HG03159 (cell line): ENCODE results near the gene CEACAM5.
"Not testable (repeated sequence)": the region's sequence is repeated elsewhere in the genome, so short reads cannot be mapped to it uniquely, and the experiment has no call there.

ENCODE experiments used
- ATAC-seq: cut with Tn5 transposase; IDR thresholded peaks from one replicate; pipeline ENCODE4 v1.9.1; 2021; ENCODE audit warnings: mild to moderate bottlenecking, moderate library complexity; ENCODE audit not compliant: unreplicated experiment

The CEACAM5 gene

DNA sequence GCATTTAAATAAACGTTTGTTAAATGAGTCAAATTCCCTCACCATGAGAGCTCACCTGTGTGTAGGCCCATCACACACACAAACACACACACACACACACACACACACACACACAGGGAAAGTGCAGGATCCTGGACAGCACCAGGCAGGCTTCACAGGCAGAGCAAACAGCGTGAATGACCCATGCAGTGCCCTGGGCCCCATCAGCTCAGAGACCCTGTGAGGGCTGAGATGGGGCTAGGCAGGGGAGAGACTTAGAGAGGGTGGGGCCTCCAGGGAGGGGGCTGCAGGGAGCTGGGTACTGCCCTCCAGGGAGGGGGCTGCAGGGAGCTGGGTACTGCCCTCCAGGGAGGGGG lies 8.5 kb upstream of the CEACAM5 start:
- no peak for ATAC-seq

DNA sequence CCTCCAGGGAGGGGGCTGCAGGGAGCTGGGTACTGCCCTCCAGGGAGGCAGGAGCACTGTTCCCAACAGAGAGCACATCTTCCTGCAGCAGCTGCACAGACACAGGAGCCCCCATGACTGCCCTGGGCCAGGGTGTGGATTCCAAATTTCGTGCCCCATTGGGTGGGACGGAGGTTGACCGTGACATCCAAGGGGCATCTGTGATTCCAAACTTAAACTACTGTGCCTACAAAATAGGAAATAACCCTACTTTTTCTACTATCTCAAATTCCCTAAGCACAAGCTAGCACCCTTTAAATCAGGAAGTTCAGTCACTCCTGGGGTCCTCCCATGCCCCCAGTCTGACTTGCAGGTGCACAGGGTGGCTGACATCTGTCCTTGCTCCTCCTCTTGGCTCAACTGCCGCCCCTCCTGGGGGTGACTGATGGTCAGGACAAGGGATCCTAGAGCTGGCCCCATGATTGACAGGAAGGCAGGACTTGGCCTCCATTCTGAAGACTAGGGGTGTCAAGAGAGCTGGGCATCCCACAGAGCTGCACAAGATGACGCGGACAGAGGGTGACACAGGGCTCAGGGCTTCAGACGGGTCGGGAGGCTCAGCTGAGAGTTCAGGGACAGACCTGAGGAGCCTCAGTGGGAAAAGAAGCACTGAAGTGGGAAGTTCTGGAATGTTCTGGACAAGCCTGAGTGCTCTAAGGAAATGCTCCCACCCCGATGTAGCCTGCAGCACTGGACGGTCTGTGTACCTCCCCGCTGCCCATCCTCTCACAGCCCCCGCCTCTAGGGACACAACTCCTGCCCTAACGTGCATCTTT lies 7.8 kb upstream of the CEACAM5 start:
- no peak for ATAC-seq

DNA sequence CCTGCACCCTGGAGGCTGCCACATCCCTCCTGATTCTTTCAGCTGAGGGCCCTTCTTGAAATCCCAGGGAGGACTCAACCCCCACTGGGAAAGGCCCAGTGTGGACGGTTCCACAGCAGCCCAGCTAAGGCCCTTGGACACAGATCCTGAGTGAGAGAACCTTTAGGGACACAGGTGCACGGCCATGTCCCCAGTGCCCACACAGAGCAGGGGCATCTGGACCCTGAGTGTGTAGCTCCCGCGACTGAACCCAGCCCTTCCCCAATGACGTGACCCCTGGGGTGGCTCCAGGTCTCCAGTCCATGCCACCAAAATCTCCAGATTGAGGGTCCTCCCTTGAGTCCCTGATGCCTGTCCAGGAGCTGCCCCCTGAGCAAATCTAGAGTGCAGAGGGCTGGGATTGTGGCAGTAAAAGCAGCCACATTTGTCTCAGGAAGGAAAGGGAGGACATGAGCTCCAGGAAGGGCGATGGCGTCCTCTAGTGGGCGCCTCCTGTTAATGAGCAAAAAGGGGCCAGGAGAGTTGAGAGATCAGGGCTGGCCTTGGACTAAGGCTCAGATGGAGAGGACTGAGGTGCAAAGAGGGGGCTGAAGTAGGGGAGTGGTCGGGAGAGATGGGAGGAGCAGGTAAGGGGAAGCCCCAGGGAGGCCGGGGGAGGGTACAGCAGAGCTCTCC lies 6.9 kb upstream of the CEACAM5 start:
- no peak for ATAC-seq

DNA sequence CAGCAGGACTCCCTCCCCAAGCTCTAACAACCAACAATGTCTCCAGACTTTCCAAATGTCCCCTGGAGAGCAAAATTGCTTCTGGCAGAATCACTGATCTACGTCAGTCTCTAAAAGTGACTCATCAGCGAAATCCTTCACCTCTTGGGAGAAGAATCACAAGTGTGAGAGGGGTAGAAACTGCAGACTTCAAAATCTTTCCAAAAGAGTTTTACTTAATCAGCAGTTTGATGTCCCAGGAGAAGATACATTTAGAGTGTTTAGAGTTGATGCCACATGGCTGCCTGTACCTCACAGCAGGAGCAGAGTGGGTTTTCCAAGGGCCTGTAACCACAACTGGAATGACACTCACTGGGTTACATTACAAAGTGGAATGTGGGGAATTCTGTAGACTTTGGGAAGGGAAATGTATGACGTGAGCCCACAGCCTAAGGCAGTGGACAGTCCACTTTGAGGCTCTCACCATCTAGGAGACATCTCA lies 6.2 kb upstream of the CEACAM5 start:
- no peak for ATAC-seq

DNA sequence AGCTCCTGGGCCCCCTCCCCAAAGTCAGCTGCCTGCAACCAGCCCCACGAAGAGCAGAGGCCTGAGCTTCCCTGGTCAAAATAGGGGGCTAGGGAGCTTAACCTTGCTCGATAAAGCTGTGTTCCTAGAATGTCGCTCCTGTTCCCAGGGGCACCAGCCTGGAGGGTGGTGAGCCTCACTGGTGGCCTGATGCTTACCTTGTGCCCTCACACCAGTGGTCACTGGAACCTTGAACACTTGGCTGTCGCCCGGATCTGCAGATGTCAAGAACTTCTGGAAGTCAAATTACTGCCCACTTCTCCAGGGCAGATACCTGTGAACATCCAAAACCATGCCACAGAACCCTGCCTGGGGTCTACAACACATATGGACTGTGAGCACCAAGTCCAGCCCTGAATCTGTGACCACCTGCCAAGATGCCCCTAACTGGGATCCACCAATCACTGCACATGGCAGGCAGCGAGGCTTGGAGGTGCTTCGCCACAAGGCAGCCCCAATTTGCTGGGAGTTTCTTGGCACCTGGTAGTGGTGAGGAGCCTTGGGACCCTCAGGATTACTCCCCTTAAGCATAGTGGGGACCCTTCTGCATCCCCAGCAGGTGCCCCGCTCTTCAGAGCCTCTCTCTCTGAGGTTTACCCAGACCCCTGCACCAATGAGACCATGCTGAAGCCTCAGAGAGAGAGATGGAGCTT lies 4.7 kb upstream of the CEACAM5 start:
- ATAC-seq, result no peak

DNA sequence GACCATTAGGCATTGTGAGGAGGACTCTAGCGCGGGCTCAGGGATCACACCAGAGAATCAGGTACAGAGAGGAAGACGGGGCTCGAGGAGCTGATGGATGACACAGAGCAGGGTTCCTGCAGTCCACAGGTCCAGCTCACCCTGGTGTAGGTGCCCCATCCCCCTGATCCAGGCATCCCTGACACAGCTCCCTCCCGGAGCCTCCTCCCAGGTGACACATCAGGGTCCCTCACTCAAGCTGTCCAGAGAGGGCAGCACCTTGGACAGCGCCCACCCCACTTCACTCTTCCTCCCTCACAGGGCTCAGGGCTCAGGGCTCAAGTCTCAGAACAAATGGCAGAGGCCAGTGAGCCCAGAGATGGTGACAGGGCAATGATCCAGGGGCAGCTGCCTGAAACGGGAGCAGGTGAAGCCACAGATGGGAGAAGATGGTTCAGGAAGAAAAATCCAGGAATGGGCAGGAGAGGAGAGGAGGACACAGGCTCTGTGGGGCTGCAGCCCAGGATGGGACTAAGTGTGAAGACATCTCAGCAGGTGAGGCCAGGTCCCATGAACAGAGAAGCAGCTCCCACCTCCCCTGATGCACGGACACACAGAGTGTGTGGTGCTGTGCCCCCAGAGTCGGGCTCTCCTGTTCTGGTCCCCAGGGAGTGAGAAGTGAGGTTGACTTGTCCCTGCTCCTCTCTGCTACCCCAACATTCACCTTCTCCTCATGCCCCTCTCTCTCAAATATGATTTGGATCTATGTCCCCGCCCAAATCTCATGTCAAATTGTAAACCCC lies 2.8 kb upstream of the CEACAM5 start:
- ATAC-seq, result no peak

DNA sequence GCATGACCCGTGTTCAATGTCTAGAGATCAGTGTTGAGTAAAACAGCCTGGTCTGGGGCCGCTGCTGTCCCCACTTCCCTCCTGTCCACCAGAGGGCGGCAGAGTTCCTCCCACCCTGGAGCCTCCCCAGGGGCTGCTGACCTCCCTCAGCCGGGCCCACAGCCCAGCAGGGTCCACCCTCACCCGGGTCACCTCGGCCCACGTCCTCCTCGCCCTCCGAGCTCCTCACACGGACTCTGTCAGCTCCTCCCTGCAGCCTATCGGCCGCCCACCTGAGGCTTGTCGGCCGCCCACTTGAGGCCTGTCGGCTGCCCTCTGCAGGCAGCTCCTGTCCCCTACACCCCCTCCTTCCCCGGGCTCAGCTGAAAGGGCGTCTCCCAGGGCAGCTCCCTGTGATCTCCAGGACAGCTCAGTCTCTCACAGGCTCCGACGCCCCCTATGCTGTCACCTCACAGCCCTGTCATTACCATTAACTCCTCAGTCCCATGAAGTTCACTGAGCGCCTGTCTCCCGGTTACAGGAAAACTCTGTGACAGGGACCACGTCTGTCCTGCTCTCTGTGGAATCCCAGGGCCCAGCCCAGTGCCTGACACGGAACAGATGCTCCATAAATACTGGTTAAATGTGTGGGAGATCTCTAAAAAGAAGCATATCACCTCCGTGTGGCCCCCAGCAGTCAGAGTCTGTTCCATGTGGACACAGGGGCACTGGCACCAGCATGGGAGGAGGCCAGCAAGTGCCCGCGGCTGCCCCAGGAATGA lies 1.5 kb upstream of the CEACAM5 start:
- ATAC-seq, result no peak

DNA sequence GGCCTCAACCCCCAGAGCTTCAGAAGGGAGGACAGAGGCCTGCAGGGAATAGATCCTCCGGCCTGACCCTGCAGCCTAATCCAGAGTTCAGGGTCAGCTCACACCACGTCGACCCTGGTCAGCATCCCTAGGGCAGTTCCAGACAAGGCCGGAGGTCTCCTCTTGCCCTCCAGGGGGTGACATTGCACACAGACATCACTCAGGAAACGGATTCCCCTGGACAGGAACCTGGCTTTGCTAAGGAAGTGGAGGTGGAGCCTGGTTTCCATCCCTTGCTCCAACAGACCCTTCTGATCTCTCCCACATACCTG lies 969 bp upstream of the CEACAM5 start:
- ATAC-seq, result no peak

DNA sequence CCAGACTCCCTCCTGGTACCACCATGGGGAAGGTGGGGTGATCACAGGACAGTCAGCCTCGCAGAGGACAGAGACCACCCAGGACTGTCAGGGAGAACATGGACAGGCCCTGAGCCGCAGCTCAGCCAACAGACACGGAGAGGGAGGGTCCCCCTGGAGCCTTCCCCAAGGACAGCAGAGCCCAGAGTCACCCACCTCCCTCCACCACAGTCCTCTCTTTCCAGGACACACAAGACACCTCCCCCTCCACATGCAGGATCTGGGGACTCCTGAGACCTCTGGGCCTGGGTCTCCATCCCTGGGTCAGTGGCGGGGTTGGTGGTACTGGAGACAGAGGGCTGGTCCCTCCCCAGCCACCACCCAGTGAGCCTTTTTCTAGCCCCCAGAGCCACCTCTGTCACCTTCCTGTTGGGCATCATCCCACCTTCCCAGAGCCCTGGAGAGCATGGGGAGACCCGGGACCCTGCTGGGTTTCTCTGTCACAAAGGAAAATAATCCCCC lies 505 bp upstream of the CEACAM5 start:
- ATAC-seq, result no peak

DNA sequence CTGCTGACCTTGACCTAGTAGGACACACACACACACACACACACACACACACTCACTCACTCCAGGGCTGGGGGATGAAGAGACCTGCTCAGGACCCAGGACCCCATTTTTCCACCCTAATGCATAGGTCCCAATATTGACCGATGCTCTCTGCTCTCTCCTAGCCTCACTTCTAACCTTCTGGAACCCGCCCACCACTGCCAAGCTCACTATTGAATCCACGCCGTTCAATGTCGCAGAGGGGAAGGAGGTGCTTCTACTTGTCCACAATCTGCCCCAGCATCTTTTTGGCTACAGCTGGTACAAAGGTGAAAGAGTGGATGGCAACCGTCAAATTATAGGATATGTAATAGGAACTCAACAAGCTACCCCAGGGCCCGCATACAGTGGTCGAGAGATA lies 1.1 kb downstream of the CEACAM5 start:
- ATAC-seq, result not testable (repeated sequence)

DNA sequence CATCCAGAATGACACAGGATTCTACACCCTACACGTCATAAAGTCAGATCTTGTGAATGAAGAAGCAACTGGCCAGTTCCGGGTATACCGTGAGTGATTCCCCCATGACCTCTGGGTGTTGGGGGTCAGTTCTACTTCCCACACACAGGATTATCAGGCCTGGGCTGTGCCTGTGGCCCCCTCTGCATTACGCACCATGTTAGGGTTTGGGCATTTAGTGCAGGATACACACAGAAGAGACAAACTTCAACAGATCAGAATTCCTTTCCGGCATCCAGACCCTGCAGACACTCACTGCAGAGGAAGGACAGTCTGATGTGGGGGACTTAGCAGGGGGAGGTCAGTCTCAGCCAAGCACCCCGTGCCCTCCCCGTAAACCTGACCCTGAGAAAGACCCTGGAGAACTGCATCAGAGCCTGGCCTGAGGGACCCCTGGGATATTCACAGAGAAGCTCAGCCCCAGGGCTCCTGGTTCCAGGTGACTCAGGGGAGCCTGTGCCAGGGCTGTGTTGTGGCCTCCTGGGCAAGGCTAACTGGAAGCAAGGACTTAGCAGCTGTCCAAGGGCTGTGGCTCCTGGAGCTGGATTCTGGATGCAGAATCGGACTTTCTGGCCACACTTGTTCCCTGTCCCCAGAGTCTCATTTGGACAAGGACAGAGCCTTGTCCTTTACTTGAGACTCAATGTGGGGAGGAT lies 1.7 kb downstream of the CEACAM5 start:
- no peak for ATAC-seq

DNA sequence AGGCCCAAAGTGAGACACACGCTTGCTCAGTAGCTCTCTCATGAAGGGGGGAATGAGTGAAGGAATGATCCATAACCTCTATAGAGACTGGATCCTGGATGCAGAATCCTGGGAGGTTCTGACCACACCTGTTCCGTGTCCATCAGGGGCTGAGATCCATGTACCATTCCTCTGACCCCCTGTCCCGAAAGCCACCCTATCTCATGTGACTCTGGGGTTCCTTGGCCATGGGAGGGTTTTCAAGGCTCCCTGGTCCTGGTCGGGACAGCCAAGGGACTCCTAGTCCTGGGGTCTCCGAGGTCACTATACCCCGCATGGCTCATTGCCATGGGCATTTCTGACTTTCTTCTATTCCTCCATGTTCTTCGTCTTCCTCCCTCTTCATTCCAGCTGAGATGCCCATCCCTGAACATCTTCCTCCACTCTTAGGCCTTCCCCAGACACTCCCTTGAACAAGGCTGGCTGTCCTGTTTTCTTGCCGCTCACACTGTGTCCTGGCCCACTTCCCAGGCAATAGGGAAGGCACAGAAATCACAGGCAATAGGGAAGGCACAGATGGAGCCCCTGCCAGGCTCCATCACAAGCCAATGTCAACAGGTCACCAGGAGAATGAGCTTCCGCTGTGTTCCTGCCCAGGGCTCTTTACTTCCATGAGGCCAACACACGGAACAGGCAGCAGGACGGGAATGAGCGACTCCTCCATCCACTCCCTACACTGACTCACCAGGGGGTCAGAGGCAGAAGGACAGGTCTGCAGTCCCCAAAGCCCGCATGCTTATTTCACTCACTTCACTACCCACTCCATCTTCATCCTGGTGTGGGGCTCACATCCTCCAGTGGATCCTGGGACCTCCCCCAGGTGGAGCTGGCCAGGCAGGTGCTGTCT lies 3.2 kb downstream of the CEACAM5 start:
- ATAC-seq, result no peak

DNA sequence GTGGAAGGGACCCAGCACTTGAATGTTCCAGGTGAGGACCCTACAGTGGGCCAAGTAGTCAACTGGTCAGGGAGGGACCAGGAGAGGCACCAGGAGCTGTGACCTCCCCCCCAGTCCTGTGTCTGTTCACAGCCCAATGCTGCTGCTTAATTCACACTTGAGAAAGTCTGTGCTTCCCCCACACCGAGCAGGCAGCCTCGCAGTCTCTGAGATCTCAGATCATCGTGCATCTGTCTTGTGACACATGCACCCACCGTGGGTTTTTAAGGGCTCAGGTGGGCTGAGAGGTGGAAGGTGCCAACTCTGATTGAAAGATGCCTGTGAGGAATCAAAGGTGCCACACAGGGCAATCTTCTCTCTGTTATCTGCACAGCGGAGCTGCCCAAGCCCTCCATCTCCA lies 6.2 kb downstream of the CEACAM5 start:
- no peak for ATAC-seq

DNA sequence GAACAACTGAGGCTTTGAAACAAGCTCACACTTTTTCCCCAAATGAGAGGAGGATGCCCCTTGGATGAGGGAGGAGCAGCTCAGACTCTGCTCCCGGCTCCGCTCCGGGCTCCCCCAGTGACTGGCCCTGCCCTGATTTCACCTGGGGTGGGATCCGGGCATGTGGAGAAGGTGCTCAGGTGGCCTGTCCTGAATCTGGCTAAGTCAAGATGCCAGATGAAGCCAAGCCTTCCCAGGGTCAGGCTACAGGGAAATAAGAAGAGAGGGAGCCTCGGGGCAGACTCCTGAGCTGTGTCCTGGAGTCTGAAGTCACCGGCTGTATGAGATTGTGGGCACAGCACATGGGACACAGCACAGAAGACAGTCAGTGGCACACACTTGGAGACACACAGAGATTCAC lies 10.3 kb downstream of the CEACAM5 start:
- ATAC-seq, result no peak

DNA sequence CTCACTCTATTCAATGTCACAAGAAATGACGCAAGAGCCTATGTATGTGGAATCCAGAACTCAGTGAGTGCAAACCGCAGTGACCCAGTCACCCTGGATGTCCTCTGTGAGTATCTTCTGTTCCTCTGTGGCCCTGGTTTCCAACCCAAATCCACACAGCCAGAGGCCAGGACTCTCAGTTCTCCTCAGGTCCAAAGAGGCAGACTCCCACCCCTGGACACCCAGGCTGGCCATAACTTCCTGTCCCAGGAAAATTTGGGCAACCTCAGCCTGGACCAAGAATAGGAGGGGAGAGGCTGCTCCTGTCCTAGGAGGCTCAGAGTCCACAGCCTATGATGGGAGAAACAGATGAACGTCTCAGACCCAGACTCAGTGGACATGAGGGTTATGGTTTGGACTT lies 11.7 kb downstream of the CEACAM5 start:
- ATAC-seq, result no peak

DNA sequence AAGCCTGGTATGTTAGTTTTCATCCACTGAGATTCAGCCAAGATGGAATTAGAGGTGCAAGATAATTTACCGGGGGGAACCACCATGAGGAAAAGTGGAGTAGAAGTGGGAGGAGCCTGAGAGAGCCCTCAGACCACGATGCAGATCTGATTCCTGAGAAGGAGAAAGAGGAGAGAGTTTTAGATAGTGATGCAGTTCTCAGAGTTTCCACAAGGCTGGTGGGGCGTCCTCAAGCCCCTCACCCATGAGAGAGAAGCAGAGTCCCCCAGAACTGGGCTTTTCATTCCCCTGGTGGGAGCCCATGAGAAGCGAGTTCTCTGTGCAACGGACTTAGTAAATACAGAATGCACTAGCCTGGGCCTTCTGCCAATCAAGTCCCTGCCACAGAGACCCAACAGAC lies 18.1 kb downstream of the CEACAM5 start:
- no peak for ATAC-seq

DNA sequence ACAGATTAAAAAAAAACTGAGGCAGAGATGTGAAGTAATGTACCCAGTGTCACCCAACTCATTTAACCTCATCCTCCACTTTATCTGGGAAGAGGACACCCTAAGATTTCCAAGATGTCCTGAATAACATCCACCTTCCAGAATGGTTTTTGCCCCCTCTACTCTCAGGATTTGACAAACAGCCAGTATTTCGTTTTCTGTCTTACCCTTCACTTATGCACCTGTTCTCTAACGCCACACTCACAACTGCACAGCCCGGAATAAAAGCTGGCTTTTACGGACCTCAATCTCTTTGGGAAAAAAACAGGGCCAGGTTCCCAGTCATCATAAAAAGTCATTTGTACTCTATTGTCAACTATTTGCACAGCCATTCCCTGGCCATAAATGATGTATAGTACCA lies 25.7 kb downstream of the CEACAM5 start:
- ATAC-seq, result no peak

DNA sequence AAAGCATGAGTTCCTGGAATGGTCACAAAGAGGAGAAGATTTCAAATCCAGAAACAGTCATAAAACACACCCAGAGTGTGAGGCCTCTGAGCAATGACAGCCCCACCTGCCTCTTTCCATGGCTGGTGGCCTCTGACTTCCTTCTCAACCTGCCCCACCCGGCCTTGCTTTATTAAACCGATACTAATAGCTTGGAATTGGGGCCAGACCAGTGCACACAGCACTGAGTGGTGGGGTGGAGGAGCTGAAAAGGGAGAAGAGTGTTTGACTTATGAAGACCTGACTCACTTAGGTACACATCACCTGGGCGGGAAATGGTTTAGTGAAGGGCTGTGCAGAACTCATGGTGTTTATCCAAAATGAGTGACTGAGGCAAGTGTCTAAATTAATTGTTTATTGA lies 26.2 kb downstream of the CEACAM5 start:
- ATAC-seq, result no peak

DNA sequence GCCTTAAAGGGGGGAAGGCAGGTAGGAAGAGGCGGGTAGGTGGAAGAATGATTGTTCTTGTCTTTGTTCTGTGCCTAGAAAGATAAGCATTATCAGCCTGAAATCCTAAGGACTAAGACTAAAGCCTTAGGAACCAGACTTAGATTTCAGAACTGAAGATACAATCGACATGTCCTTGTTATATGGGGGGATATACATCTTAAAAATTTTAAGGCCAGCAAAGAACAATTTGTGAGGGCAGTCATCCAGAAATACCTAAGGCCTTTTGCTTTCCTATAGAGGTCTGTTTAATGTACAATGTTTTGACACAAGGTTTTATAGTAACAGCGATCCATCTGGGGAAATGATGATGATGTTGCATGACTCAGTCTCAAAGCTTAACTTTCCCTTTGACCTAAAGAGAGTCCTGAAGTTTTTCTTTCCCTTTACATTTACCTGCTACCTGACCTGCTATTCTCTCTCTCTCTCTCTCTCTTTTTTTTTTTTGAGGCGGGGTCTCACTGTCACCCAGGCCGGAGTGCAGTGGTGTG lies 26.7 kb downstream of the CEACAM5 start:
- no peak for ATAC-seq
